Measurements from ENCODE around the gene GUCY2F.

The GUCY2F gene

GRCh38 chrX:109360301-109360700, 121.6 kb downstream of the GUCY2F start:
- H3K4me3 ChIP-seq (replicated peaks; ENCODE audit: low read depth, low read length) = no peak overlapping the region
- TF ChIP-seq CTCF (IDR thresholded peaks at IDR 0.05; ENCODE audit: low read length, missing control alignments) = no peak
- DNase-seq (ENCODE audit: low read depth) = no peak

GRCh38 chrX:109357706-109358105, 124.2 kb downstream of the GUCY2F start:
- no peak overlapping the region for H3K4me3 ChIP-seq (replicated peaks; ENCODE audit: low read depth, low read length)
- TF ChIP-seq CTCF (IDR thresholded peaks at IDR 0.05; ENCODE audit: low read length, missing control alignments) = no peak
- DNase-seq (ENCODE audit: low read depth) = no peak

- DNase-seq (ENCODE audit: low read depth) = no peak
- H3K4me3 ChIP-seq (replicated peaks; ENCODE audit: low read depth, low read length) = no peak overlapping the region
- TF ChIP-seq CTCF (IDR thresholded peaks at IDR 0.05; ENCODE audit: low read length, missing control alignments) = no peak
Measured at GRCh38 chrX:109356684-109357083, 125.2 kb downstream of the GUCY2F start.

- TF ChIP-seq CTCF (IDR thresholded peaks at IDR 0.05; ENCODE audit: low read length, missing control alignments) = no peak
- DNase-seq (ENCODE audit: low read depth) = peak; percentile 64
- H3K4me3 ChIP-seq (replicated peaks; ENCODE audit: low read depth, low read length) = no peak overlapping the region
Measured at GRCh38 chrX:109352066-109352588, 129.8 kb downstream of the GUCY2F start.

GRCh38 chrX:109351557-109351956, 130.3 kb downstream of the GUCY2F start:
- no peak for DNase-seq (ENCODE audit: low read depth)
- H3K4me3 ChIP-seq (replicated peaks; ENCODE audit: low read depth, low read length) = no peak overlapping the region
- TF ChIP-seq CTCF (IDR thresholded peaks at IDR 0.05; ENCODE audit: low read length, missing control alignments) = no peak

GRCh38 chrX:109350551-109350950, 131.3 kb downstream of the GUCY2F start:
- no peak for TF ChIP-seq CTCF (IDR thresholded peaks at IDR 0.05; ENCODE audit: low read length, missing control alignments)
- DNase-seq (ENCODE audit: low read depth) = no peak
- no peak overlapping the region for H3K4me3 ChIP-seq (replicated peaks; ENCODE audit: low read depth, low read length)

GRCh38 chrX:109350051-109350450, 131.8 kb downstream of the GUCY2F start:
- DNase-seq (ENCODE audit: low read depth) = no peak
- TF ChIP-seq CTCF (IDR thresholded peaks at IDR 0.05; ENCODE audit: low read length, missing control alignments) = no peak
- H3K4me3 ChIP-seq (replicated peaks; ENCODE audit: low read depth, low read length) = no peak overlapping the region

Data from fibroblast of pulmonary artery (primary cell).